AG09319 (cell line): ENCODE results near the gene CLCA1.

Source experiments
- DNase-seq: peaks from one replicate; pipeline ENCODE4 v3.0.0-alpha.2; 2010; ENCODE audit warnings: low read depth; ENCODE audit errors: extremely low read depth
- CTCF ChIP-seq: IDR thresholded peaks from 2 replicates; pipeline ENCODE4 v1.5.1; 2011; ENCODE audit warnings: low read depth, mild to moderate bottlenecking, inconsistent platforms, low read length, moderate library complexity

Gene CLCA1

GRCh38 chr1:86472767-86473166, 4.0 kb downstream of the CLCA1 start:
- no peak for DNase-seq
- TF ChIP-seq CTCF, result no peak

- TF ChIP-seq CTCF, result no peak
These were observed 8.5 kb downstream of the CLCA1 start for GRCh38 chr1:86477256-86477655.

DNA sequence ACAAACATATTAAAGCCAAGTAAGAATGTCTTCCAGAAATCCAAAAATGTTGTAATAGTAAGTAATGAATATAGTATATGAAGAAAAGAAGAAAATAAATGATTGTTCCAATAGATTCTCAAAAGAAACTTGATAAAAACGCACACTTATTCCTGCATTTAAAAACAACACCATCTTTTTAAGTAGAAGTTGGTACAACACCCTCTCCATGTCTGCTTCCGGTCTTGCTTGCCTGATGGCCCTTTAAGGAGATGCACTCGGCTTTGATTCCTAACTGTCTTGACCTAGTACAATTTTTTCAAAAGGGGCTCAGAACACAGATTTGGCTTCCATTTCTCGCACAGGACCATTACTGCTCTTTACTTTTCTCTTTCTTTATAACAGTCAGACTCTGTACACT, 9.0 kb downstream of the CLCA1 start:
- no peak for TF ChIP-seq CTCF
- no peak for DNase-seq

More at GRCh38 chr1:86477256-86477655, 8.5 kb downstream of the CLCA1 start:
- no peak for DNase-seq

- TF ChIP-seq CTCF, result no peak
- DNase-seq, result no peak
These were observed 9.9 kb downstream of the CLCA1 start for GRCh38 chr1:86478416-86479156.

DNA sequence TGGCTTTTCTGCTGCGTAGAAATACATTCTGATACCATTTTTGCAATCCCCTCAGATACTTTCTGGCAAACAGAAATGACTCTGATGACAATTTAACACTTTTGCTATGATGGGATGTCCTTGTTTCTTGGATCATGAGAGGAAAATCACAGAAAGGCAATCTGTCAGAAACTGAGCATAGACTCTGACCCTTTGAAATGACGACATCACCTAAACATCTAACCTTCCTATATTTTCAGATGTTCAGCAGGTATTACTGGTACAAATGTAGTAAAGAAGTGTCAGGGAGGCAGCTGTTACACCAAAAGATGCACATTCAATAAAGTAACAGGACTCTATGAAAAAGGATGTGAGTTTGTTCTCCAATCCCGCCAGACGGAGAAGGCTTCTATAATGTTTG, 13.2 kb downstream of the CLCA1 start:
- no peak for DNase-seq
- TF ChIP-seq CTCF, result no peak

DNA sequence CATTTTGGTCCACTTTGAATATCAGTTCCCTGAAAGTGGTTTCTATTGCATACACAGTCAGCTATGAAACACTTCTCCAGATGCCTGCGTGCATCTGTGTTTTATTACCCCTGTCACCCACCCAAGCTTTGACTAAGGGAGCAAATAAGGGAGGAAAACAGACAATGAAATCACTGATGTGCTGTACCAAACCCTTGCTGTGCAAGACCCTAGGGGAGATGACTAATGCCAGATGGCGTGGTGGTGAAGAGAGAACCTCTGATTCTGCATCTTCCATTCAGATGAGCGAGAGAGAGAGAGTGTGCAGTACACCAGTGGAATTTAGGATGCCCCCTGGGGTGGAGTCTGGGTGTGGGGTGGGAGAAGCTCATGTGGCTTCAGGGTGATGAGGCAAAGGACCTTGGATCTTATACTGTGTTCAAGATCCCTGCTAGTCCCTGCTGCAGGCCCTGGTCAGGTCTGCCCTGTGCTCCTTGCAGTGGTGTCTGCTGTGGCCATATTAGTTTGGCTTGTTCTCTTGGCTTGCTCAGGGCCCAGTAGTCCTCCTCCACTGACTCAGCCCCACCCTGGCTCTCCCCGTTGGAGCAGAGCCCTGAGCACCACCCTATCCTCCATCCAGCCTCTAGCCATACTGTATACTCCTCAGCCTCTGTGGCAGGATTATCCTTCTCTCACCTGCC, 18.5 kb downstream of the CLCA1 start:
- no peak for TF ChIP-seq CTCF
- peak; percentile 57 for DNase-seq

DNA sequence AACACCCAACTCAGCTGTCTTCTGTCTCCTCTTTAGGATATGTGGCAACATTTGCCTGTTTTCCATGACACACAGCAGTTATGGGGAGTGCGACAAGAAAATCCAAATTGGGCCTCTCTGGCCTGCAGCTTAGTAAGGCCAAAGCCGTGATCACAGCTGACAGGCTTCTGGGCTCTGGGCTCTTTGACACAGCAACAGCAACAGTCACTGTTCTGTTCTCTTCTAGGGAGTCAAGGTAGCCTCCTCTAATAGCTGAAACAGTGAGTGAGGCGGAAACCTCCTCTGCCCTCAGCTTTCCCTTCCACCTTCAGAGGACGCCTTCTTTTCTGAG, 19.0 kb downstream of the CLCA1 start:
- TF ChIP-seq CTCF, result no peak
- DNase-seq, result no peak
